HG03469 (cell line): ENCODE data around the gene CAPZB.

Experiments used
- ATAC-seq: cut with Tn5 transposase; IDR thresholded peaks from one replicate; pipeline ENCODE4 v1.9.1; 2021; ENCODE audit warnings: mild to moderate bottlenecking, moderate library complexity, moderate number of reproducible peaks; ENCODE audit not compliant: unreplicated experiment

The CAPZB gene

DNA sequence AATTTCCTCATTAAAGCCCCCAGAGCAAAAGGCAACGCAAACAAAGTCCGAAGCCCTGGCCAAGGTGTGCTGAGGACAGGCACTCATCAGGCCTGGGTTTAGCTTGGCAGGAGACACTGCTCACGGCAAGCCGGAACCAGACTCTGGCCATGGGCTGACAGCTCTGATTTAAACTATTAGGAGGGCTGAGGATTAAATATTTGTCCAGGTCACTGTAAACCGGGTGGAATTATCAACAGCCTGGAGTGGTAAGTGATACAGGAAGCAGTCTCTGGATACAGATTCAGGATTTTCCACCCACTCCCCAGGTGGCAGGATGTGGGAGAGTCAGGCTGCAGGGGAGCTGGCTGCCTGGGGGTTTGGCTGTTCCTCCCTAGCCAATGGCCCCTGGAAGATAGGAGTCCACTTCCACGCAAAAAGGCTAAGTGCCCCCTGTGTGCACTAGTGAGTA, 130.8 kb downstream of the CAPZB start:
- no peak for ATAC-seq

DNA sequence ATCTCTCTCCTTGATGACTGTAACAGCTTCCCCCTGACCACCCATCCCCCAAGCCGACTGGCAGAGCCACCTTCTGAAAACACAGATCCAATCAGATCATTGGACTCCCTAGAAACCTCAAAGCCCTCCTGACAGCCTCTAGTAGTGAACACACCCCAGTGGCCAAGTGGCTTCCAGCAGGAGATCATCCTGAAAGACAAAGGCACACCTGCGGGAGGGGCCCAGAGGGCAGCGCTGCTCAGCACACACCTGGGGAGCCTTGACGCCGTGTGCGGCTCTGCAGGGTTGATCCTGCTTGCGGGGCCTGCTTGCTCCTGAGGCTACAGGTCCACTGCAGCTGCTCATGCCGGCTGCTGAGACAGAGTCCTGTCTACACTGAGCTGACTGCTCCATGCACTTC, 131.7 kb downstream of the CAPZB start:
- no peak for ATAC-seq

DNA sequence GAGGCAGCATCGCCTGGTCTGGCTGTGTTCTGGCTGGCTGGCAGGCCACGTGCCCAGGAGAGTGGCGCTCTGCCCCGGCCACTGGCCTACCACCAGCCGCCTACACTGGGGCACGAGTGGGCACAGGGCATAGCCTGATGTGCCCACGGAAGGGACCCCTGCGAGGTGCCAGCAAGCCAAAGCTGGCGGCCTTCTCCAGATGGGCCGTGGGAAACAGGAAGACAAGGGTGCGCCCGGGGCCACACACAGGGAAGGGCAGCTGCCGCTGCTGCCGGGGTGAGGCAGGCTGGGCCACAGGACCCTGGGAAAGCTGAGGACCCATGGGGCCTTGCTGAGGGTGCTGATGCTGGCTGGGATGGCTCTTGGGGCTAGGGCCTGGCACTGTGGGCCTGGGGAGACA, 132.5 kb downstream of the CAPZB start:
- no peak for ATAC-seq

DNA sequence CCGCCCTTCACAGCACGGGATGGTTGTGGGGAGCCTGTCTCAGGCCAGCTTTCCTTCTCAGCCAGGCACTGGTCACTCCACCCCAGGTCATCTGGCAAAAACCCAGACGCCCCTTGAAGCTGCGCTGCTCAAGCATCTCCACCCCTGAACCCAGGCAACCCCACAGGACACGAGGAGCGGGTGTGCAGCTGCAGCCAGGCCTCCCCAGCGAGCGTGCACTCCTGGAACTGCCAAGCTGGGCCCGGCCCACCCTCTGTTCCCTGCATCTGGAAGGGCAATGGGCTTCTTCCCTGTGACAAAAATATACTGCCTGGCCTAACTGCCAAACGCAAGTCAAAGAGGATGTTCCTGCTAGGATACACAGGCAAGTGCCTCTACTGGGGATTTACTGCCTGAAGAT, 133.5 kb downstream of the CAPZB start:
- no peak for ATAC-seq

DNA sequence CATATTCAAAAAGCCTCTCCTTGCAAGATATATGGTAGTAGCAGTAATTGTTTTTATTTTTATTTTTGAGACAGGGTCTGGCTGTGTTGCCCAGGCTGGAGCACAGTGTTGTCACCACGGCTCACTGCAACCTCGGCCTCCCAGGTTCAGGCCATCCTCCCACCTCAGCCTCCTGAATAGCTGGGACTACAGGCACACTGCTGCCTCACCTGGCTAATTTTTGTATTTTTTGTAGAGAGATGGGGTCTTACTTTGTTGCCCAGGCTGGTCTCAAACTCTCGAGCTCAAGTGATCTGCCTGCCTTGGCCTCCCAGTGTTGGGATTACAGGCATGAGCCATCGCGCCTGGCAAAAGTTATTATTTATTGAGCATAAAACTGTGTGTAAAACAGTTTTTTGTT, 134.8 kb downstream of the CAPZB start:
- no peak for ATAC-seq

DNA sequence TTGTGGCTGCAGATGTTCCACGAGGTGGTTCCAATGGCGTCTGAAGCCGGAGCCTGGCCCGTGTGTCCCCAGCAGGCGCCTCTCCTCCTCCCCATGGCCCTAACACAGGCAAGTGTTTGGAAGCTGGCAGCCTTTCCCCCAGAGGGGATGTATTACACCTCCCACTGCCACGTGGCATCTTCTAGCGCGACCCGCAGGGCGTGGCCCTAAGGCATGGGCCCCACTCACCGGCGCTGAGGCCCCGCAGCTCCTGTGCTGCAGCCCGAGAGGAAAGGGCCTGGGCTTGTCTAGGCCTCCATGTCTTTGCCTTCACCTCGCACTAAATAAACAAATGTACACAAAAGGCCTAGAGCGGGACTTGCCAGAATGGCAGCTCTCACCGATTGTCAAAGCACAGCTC, 135.3 kb downstream of the CAPZB start:
- ATAC-seq, result no peak

DNA sequence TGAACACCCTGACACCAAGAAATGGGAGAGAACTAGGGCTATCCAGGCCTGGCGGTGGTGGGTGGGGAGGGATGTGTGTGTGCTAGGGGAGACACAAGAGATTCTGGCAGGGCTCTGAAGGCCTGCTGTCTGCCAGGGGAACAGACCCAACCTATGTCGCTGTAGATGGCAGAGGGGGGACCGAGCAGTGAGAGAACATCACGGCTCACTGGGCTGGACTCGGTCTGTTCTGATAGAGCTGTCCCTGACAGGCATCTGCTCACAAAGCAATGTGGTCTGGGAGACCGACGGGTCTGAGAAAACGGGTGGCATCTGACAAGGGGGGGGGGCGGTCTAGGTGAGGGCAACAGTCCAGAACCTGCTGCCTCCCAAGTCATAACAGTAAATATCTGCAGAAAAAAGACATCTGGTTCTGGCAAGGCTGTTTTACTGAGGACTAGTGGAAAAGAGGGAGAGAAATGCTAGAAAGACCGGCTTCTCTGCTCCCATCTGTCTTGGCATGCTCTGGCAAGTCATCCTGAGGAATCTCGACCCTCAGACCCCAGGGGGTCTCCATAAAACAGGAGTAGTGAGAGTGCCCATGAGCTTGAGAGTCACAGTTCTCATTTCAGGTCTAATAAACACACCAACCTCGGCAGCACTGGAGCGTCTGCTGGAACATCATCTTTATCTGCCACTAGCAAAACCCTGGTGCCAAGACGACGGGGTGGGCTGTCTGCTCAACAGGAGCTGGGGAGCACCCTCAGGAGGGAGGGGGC, 136.7 kb downstream of the CAPZB start:
- no peak for ATAC-seq

DNA sequence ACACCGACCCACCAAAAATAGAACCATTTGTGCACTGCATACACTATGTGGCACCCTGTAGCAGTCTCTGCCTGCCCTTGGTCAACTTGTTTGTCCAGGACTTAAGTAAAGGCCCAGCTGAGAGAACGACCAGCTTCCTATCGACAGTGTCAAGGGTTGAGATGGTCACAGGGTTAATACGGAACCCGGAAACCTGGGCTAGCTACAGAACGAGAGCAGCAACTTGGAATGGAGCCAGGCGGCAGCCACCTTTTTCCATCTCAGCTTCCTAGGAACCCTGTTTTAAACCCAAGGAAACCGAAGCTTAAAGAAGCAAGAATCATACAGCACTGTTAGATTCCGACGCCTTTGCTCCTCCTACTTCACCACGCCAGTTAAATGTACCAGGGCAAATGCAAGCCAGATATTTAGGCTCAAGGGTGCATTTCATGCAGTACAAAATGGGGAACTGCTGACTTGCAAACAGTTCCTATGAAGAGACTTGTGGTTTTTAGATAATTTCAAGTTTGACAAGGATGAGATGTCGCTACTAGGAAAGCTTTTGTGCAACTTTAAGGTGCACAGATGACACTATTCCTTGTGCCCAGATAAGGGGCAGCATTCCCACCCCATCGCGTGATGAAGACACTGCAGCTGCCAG, 137.7 kb downstream of the CAPZB start:
- no peak for ATAC-seq

DNA sequence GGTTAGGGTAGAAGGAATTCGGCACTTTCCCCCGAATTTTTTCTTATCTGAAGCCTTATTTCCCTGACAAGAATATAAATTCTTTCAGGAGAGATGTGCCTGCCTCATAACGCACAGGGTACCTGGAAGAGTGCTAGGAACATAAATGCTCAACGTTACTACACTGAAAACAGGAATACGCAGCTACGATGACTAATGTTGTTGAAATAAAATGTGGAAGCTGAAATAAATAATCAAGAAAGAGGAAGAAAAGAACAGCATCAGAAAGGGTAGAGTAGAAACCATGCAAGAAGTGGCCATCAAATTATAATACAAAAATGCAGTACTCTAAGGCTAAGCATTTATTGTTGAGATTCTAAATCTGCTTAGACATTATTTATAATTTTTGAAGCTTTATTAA, 139.3 kb downstream of the CAPZB start:
- no peak for ATAC-seq

DNA sequence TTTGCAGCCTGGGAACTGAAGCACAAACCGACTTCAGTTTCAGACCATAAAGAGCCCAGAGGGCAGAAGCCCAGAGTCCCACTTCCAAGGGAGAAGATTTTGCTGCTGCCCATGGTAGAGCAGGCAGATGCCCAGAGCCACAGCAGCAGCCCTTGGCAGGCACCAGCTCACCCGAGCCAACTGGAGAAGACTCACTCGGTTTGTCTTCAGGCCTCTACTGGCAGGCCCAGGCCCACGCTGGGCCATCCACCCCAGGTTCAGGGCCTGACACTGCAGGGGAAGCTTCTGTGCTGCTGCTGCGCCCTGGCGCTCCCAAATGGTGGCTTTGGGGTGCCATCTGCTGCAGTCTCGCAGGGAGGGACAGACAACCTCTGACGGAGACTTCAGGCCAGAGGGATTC, 139.9 kb downstream of the CAPZB start:
- no peak for ATAC-seq

DNA sequence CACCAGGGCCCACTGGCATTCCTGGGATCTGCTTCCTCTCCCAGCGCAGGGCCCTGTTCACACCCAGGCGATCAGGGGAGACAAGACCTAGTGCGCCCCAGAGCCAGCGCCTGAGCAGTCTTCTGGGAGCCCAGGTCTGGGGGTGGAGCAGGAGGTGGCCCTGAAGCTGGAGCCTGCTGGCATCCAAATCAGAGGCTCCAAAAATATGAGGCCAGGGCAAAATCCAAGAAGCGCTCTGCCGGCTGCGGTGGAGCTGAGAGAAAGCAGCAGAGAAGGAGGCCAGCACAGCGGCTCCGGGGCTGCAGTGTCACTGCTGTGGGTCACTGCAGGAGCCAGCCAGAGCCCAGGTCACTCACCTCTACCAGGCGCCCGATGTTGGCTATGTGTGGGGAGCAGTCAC, 140.5 kb downstream of the CAPZB start:
- no peak for ATAC-seq

DNA sequence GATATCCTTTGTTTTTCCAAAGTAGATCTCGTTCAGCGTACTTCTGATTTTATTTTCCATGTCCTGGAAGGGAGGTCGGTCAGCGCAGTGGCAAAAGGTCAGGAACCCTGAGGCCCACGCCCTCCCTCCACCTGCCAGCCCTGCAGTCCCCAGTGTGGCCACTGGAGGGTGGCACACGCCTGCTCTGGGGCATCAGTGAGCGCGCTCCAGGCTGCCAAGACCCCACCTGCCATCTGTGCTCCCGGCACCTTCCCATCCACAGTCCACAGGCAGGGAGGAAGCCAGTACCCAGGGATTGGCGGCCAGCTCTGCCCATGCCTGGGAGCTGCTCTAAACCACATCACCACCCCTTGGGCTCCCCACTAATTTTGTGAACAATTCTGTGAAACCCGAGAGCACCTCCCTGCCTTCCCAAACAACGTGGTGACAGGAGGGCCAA, 140.9 kb downstream of the CAPZB start:
- ATAC-seq, result no peak

DNA sequence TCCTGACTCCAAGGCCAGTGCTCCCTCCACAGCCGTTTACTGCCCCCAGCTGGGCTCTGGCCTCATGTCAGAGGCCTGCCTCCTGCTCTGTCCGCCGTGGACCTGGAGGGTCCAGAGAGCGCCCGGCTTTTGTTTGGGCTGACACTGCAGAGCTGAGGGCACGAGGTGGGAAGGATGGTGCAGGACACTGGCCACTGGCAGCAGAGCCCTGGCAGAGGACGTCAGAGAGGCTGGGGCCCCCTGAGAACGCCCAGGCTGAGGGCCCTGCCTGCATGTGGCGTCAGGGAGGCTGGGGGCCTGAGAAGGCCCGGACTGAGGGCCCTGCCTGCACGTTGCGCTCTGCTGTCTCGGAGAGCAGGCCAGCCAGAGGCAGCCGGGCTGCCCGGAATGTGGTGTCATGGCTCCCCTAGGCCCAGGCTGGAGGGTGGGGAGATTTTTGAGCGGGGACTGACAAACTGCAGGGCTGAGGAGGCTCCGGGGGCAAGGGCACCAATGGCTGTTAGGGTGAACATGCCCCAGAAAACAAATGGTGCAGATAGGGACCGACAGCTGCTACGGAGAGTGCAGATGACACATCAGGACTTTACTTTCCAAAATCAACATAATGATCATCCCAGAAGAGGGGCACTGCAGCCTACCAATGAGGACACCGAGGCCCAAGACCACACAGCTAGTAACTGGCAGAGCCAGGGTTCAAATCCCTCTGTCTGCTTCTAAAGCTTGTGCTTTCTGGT, 141.6 kb downstream of the CAPZB start:
- ATAC-seq, result no peak

DNA sequence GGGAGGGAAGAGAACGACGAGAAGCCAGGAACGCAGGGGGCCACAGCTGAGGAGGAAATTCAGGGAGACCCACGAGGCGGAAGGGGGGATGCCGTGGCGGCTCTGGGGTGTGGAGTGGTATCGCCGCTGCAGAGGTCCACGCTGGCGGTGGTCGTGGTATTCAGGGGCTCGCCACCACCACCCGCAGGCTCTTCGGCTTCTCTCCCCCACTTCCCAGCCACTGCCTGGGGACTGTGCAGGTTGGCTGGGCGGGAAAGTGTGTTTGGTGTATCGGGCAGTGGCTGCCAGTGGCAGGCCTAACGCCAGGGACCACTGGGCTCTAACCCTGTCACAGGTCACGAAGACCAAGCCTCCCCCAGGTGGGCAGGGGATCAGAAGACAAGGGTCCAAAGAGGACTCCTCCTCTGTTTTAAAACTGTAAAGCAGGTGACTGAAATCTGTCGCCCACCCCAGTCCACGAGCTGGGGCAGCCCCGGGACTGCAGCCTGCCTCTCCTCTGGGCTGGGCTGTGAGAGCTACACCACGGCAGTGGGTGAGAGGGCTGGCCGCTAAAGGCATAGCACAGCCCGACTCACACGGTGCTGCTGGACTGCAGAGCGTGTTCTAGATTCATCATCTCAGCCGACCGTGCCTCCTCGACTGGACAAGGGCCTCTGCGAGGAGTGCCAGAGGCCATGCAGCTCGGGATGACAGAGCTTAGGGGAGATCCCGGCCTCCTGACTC, 142.3 kb downstream of the CAPZB start:
- no peak for ATAC-seq

DNA sequence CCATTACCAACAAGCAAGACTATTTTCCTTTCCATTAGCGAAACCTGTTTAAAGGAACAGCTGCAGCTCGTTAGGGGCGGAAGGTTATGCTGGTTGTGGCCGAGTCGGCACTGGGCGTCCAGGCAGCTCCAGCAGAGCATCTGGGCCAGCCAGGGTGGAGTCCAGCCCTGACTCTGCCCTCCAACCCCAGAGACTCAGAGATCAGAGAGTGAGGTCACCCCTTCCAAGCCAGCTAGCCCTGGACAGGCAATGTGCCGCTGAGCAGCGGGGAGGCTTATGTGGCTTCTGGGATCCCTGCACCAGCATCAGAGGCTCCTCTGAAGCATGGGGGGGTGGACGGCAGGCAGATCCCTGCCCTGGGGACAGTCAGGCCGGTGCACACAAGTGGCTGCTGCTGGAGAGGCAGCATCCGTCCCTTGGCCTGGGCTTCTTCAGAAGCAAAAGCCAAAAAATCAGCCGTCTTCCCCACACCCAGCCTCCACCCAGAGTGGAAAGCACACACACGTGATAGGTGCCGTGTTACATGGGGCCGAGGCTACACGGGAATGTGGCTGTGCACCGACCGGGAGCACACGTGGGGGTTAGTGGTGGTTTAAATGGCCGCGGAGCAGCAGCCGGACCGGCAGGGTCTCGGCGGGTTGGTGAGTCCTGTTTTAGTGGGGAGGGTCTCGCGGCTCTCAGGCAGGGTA, 143.1 kb downstream of the CAPZB start:
- ATAC-seq, result no peak

DNA sequence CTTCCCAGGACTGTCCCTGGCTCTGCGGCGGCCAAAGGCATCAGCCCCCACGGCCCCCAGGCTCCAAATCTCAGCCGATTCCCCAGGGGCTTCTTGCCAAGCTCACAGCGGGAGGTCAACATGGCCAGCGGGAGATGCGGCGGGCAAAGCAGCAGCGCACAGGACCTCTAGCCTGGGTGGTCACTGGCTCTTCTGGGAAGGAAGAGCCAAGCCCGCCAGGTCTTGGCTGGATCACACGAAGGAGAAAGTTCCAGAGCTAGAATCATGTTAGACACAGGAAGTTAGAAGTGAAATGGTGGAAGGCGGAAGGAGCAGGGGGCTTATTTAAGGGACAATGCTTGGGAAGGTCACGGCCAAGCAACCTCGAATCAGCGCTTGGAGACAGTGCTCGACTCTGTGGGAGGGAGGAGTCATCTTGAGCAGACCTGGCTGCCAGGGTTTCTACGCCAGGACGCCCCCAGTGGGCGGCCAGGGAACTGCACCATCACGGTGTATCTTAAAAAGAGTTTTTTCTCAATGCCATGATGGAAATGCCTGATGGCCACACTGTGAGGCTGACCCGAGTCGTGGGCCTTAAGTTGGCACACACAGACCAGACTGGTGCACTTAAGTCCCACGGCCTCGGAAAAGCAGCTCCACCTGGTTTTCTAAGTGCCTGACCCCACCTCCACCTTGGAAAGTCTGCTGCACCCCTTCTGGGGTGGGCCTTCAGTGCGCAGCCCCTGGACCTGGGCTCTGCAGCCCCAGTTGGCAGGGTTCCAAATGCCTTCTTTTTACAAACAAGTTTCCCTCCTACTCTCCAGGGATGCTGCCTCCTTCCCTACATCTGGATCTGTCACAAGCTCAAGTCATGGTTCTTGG, 143.9 kb downstream of the CAPZB start:
- no peak for ATAC-seq

DNA sequence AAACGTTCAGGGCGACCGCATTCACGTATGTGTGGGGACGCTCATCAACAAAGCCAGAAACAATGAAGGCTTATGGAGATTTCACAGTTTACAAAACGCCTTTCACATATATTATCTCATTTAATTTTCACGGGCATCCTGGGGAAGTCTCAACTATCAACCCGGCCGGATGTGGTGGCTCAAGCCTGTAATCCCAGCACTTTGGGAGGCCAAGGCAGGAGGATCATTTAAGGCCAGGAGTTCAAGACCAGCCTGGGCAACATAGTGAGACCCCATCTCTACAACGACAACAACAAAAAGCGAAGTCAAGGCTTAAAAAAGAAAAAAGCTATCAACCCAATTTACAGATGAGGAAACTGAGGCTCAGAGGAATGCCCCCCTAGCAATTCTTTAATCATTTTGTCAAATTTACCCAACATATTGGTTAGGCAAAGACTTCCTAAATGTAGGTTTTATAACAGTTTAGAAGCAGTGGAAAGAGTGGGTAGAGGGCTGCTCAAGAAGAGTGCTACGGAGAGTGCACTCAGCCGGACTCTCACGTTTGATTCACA, 144.9 kb downstream of the CAPZB start:
- ATAC-seq, result no peak

DNA sequence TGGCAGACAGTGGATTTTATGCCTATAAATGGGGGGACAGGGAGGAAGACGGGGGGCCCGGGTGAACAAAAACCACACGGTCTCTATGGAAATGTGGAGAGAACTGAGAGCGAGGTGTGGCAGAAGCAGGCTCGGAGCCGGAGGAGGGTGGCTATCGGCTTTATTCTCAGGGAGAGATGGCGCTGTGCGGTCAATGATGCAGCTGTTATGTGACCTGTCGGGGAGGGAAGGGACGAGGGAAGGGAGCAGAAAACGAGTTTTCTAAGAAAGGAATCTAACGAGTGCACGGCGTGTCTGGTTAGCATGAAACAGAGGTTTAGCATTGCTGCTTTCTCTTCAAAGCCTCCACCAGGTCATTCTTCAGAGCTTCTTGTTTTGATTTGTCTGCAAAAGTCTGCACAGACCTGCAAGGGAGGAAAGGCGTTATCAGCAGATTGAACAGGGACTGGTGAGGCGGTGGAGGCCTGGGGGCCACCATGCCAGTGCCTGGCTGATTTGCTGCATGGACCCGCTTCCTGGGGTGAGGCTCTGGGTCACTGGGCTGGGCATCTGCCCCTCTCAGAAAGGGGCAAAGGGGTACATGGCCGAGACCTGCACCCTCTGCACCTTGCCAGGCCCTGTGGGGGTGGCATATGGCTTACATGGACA, 146.0 kb downstream of the CAPZB start:
- ATAC-seq, result no peak

DNA sequence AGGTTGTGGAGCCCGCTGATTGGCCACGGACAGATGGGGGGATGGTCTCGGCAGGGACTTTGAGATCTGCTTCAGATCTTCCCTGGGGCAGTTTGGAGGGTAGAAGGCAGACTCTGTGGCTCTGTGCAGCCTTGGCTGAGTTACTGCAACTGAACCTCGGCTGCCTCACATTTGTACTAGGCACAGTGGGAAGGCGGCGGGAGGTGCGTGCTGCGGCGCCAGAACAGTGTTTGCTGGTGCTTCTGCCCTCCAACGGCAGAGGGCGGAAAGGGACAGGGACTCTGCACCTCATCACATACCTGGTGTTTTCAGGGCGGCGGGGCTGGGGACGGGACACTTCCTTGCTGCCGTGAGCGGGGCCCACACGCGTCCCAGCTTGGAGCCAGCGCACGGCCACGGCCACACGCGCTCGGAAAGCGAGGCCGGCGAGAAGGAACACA, 147.0 kb downstream of the CAPZB start:
- no peak for ATAC-seq
